Testis (tissue), 2 donors: ENCODE measurements around the gene EPC1.

Source experiments
- CTCF ChIP-seq, 3 experiments: fragments of 450-650 bp in 2 of 3; fragments of 200-600 bp in 1 of 3; sonication (generic) in 1 of 3; IDR thresholded peaks; one replicate each; pipeline ENCODE4 v1.5.1; 2016 to 2019; ENCODE audit warnings: antibody characterized with exemption in 3 of 3, mild to moderate bottlenecking in 2 of 3, moderate library complexity in 1 of 3
- POLR2A ChIP-seq: fragments of 450-650 bp; IDR thresholded peaks from one replicate; pipeline ENCODE4 v1.6.1; 2017; ENCODE audit warnings: antibody characterized with exemption, mild to moderate bottlenecking, moderate library complexity

- TF ChIP-seq CTCF (IDR thresholded peaks at IDR 0.05) (no peak), POLR2A (no peak)
Measured at GRCh38 chr10:32225976-32226375, 121.0 kb downstream of the EPC1 start.
